GM10847 (cell line): ENCODE results near the gene TMEM52.

ENCODE experiments used
- POLR2A ChIP-seq: IDR thresholded peaks from 2 replicates; pipeline ENCODE4 v1.6.1; 2011; ENCODE audit not compliant: insufficient read length; ENCODE audit errors: extremely low read depth

The TMEM52 gene

DNA sequence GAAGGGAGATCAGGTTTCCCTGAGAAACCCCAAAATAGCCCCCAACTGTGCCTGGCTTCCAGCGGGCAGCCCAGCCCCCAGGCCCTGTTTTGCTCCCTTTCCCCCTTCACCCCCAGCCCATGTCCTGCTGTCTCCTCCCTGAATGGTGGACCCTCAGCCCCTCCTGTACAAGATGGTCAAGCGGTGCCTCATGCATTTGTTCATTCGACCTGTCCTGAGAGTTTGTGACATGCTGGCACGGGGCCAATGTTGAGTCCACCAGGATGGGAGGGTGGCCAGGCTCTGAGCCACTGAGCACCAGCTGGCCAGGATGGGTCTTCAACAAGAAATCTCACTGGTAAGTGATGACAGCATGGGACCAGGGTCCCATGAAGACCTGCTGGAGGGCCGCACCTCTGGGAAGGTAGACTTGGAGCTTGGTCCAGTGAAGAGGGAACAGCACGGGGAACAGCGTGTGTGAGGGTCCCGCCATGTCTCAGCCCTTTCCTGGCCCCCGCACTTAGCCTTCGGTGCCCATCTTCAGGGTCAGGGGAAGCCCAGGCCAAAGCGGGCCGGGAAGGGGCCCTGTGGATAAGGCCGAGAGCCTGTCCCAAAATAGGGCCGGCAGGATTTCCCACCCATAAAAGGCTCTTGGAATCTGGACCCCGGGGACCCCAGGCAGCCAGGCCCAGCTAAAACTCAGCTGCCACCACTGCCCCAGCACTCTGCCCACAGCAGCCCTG is 3.9 kb downstream of the TMEM52 start, which contains the start of gene CALML6:
TSS of gene CALML6 (plus strand) at position 290 of the 722 bp plus-strand sequence. CDS start at position 311, 21 bp downstream.
- no peak for TF ChIP-seq POLR2A

DNA sequence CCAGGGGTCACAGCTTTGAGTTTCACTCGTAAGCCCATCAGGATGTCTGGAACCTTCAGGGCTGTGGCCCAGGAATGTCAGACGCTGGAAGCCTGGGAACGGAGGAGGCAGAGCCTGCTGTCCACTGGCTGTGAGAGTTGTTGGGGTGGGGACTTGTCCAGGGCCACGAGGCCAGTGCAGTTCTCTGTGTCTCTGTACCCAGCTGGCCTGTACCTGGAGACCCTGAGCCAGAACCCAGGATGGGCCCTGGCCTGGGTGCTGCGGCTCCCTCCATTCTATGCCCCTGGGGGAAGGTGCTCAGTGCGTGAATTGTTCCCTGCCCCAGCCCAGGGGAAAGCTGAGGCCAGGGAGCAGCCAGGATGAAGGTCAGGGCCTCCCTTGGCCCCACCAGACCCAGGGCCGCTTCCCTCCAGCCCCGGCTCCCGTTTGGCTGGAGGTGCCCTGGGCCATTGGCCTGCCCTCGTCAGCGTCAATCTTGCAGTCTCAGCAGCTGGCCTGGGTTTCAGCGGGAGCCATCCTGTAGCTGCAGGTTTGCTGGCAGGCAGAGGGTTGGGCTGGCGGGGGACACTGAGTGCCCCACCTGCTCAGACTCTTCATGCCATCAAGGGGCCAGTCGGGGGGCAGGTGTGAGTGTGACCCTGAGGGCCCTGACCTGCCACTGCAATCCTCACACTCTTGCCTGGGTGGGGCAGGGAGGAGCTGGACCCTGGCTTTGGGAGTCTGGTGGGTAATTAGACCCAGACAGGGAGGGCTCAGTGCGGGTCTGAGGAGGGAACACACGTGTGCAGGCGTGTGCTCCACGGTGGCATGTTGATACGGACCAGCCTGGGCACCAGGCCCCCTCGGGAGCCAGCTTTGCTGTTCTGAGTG is 4.7 kb downstream of the TMEM52 start:
- no peak for TF ChIP-seq POLR2A

DNA sequence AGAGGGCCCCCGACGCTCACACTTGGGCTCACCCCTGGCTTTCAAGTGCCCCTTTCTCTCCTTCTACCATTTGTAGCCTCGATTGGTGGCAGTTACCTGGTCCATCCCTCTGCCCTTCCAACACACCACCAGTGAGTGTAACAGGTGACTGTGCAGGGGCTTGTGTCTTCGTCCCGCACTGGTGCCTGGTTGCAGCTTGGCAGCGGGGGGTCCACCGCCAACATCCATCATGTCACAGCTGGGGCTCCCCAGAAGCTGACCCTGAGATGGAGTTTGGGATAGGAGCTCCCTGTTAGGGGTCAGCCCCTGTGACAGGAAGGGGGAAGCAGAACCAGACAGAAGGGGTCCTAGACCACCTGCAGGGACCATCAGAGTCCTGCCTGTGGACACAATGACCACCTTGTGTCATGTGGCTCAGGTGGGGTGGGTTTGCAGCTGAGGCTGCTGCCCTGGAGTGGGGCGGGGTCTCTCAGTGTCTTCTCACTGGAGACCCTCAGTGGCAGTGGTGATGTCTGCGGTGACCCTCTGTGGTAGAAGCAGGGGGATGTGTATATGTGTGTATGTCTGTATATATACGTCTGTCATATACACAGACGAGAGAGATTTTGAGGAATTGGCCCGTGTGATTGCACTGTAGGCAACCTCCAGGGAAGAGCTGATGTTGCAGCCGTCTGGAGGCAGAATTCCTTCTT is 7.6 kb downstream of the TMEM52 start:
- no peak for TF ChIP-seq POLR2A

DNA sequence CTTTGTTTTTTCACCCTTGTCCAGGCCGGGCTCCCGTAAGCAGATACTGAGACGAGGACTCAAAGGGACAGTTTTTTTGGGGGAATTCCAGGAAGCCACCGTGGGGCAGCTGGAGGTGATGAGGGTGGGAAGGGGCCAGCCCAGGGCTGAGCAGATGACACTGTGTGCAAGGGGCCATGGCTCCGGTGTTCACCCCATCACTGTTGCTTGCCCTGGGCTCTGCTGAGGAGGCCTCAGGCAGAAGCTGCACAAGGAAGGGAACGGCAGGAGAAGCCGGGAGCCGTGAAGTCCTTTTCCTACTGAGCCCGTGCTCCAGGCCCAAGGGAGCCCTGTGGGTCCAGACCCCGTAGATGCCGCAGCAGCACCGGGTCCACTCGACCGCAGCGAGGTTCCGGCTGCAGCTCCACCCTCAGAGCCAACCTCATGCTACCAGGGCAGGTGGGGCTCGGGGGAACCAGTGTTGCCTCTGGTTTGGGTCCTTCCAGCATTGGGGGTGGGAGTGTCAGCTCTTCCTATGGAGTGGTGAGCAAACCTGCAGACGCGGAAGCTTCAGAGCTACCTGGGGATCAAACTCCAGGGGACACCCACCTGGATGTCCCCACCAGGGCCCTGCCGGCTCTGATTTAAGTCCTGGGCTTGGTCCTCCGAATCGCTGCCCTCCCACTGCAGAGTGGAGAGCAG is 8.3 kb downstream of the TMEM52 start:
- no peak for TF ChIP-seq POLR2A

DNA sequence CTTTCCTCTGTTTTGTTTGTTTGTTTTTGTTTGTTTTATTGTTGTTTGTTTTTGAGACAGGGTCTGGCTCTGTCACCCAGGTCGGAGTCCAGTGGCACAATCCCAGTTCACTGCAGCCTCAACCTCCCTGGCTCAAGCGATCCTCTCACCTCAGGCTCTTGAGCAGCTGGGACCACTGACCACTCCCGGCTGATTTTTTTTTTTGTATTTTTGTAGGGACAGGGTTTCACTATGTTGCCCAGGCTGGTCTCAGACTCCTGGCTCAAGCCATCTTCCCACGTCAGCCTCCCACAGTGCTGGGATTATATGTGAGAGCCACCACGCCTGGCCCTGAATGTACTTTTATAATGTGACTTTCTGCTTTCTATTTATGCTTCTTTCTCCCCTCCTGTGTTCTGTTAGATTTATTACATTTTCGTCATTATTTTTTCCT is 9.0 kb downstream of the TMEM52 start:
- TF ChIP-seq POLR2A = no peak

DNA sequence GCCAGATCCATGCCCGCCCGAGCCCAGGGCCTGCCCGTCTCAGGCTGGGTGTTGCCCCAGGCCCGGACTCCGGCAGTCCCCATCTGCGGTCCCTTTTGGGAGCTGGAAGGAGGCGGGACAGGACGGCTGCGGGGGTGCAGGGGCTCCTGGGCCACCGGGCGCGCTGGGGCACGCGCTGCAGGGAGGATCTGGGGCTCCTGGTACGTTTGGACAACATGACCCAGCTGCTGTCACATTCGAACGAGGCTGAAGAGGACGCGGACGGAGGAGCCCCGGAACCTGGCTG is 10.6 kb downstream of the TMEM52 start:
- TF ChIP-seq POLR2A = no peak

DNA sequence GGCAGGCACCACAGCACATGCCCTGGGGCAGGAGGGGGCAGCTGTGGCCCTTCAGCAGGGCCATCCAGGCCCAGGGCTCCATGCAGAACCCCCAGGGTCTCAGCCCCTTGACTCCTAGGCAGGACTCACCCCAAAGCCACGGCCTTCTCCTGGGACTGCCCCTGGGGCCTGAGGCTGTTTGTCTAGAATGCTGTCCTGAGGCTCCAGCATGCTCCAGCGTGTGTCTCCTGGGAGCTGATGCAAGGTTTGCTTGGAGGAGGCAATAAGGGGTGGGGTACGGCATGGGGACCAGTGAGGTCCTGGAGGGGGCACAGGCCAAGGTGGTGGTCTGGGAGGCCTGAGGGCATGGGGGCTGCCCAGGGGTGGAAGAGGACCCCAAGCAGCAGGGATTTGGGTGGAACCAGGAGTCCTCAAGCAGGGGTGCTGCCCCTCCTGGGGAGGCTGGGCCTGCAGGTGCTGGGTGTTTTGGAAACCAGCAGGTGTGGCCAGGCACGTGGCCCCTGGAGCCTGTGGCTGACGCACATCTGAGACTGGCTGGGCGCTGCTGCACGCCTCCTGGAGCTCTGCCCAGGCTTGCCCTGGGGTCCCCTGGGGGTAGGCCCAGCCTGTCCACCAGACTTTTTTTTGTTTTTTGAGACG is 11.9 kb downstream of the TMEM52 start:
- TF ChIP-seq POLR2A = no peak

DNA sequence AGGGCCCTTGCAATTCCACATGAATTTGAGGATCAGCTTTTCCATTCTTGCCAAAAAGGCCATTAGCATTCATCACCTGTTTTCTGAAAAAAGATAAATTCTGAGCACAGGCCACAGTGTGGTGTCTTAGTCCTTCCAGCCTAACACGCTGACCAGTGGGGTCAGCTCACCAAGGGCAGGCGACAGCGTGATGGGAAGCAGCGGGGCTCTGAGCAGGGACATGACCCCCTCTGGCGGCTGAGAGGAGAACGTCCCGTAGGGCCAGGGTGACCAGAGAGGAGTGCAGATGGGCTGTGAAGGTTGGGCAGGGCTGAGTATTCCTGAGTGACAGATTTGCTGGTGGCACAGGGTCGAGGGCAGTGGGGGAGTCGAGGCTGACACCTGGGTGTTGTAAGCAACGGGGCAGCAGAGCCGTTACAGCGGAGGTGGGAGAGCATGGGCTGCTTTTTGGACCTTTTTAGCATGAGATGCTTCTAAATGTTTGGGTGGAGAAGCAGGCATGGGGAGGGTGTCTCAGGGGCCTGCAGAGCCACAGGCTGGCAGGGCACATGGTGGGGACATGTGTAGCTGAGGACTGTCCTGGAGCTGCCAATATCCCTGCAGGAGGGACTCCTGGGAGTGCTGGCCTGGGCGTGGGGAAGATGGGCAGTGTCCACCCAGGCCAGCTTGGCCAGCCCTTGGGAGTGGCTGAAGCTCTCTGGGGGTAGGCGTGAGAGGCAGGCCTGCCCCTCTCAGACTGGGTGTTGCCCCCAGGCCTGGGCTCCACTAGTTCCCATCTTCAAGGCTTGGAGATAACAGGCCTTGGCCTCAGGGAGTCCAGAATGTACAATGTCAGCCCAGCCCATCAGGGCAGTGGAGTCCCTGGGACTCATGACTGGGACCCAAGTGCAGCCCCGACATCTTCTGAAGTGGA is 12.6 kb downstream of the TMEM52 start:
- TF ChIP-seq POLR2A = no peak

DNA sequence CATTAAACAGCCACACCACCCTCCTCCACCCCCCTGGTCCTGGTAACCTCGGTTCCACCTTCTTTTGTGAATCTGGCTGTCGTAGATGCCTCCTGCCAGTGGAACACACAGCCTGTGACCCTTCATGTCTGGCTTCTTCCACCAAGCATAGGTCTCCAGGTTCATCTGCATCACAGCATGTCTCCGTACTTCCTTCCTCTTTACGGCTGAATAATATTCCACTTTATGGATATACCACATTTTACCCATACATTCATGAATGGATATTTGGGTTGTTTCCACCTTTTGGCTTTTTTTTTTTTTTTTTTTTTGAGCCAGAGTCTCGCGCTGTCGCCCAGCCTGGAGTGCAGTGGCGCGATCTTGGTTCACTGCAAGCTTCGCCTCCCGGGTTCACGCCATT is 15.9 kb downstream of the TMEM52 start:
- no peak for TF ChIP-seq POLR2A

DNA sequence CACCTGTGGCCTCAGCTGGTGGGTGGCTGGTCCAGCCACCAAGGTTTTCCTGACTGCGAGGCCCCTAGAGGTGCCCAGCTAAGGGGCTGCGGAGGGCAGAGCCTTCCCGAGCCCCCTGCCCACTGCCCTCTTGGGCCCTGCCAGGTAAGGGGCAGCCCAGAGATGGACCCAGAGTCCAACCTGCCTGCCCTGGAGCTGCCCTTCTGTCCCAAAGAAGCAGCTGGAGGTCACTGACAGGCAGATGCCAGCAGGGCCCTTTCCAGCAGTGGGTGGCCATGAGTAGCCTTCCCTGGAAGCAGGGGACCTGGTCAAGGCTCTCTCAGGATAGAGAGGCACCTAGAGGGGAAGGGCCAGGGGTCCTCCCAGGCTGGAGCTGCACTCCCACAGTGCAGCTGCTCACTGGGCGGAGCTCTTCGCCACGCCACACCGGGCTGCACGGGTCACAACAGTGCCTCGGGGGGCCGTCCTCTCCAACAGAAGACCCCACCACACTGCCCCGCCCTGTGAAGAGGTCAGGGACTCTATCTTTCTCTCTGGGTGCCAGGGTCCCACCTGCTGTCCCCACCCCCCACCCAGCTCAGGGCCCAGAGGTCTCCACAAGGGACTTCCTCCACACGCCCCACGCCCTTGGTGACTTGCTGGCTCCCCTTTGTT is 17.3 kb downstream of the TMEM52 start:
- no peak for TF ChIP-seq POLR2A

DNA sequence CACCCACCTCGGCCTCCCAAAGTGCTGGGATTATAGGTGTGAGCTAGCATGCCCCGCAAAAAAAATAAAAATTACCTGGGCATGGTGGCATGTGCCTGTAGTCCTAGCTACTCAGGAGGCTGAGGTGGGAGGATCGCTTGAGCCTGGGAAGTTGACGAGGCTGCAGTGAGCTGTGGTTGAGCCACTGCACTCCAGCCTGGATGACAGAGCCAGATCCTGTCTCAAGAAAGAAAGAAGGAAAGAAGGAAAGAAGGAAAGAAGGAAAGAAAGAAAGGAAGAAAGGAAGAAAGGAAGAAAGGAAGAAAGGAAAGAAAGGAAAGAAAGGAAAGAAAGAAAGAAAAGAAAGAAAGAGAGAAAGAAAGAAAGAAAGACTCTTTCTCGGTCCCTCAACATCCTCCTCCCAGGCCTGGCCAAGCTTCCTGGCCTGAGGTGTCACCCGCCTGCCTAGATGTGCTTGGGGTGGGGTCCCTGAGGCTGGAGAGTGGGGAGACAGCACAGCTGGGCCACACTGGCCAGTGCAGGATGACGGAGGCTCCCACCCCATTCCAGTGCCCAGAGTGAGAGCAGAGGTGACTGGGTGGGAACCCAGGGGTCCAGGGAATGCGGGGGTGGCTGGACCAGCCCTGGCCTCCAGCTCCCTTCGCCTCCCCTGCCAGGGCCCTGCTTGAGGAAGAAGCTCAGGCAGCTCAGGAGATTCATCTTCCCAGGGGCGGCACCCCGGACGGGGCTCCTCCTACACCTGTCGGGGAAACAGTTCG is 18.0 kb downstream of the TMEM52 start:
- TF ChIP-seq POLR2A = no peak

DNA sequence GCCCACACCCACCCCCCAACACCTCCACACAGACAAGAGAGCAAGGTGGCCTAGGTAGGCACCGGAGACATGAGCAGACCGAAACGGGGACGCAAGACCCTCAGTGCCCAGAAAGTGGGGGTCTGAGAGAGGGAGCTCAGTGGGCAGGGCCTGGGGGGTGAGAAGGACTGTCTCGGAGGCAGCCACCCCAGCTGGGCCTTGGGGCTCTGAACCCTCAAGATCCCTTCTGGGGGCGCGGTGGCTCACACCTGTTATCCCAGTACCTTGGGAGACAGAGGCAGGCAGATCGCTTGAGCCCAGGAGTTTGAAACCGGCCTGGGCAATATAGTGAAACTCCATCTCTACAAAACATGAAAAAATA is 19.1 kb downstream of the TMEM52 start:
- no peak for TF ChIP-seq POLR2A
